B cell (primary cell): ENCODE measurements around the gene BBOX1. TPM values are rescaled to one million over a fixed set of nuclear protein-coding genes. Genes with fewer than 3 reads are reported as not detected.
"Not testable (repeated sequence)": the region's sequence is repeated elsewhere in the genome, so short reads cannot be mapped to it uniquely, and the experiment has no call there.

Experiments used
- ATAC-seq: fragments of 200-7000 bp; cut with Tn5 transposase; one replicate; pipeline ENCODE4 v1.10.0; 2021; ENCODE audit warnings: low read depth, mild to moderate bottlenecking, moderate number of reproducible peaks, moderate library complexity
- CTCF ChIA-PET: fragments of 350-600 bp; sonication (Branson Sonifier 250); formaldehyde crosslinking; loops from one replicate; lab custom pipeline; 2021; ENCODE audit warnings: antibody characterized with exemption, inconsistent platforms; lab: Charles Lee
- POLR2A ChIA-PET: fragments of 350-600 bp; sonication (Branson Sonifier 250); formaldehyde crosslinking; loops from one replicate; lab custom pipeline; 2021; ENCODE audit warnings: antibody characterized with exemption; lab: Charles Lee
- DNase-seq: peaks from one replicate; pipeline ENCODE4 v3.0.0; 2013
- H2AFZ ChIP-seq: 2 replicates; pipeline ENCODE4 v1.6.1; 2012; ENCODE audit warnings: mild to moderate bottlenecking, low read depth, low read length; ENCODE audit not compliant: insufficient read depth, poor library complexity, severe bottlenecking
- H3K27ac ChIP-seq, 2 donors: 1 replicate in 1 of 2; 2 replicates in 1 of 2; pipeline ENCODE4 v1.5.1; 2012 to 2013; ENCODE audit warnings: low read length in 2 of 2, mild to moderate bottlenecking in 2 of 2, moderate library complexity in 1 of 2
- H3K27me3 ChIP-seq, 4 experiments: fragments of 200-600 bp in 1 of 4; sonication (generic) in 1 of 4; replicated peaks in 1 of 4; 1 replicate in 2 of 4; 2 replicates in 2 of 4; pipeline versions ENCODE4 v1.6.1 to v1.7.0; 2013 to 2016; ENCODE audit warnings: low read length in 3 of 4, mild to moderate bottlenecking in 2 of 4, mixed read lengths in 1 of 4, moderate library complexity in 1 of 4; ENCODE audit not compliant: insufficient read depth in 4 of 4, control insufficient read depth in 3 of 4; ENCODE audit errors: control extremely low read depth in 1 of 4
- H3K36me3 ChIP-seq, 2 experiments: replicated peaks in 1 of 2; 1 replicate in 1 of 2; 2 replicates in 1 of 2; pipeline versions ENCODE4 v1.6.1 to v1.7.1; 2013; ENCODE audit warnings: low read length in 1 of 2; ENCODE audit not compliant: insufficient read depth in 2 of 2, control insufficient read depth in 1 of 2; ENCODE audit errors: control extremely low read depth in 1 of 2, extremely low read depth in 1 of 2
- H3K4me1 ChIP-seq, 2 donors: fragments of 200-600 bp in 1 of 2; sonication (generic) in 1 of 2; 1 replicate in 1 of 2; 2 replicates in 1 of 2; pipeline versions ENCODE4 v1.5.1 to v1.6.1; 2013 to 2017; ENCODE audit warnings: low read length in 2 of 2; ENCODE audit not compliant: control insufficient read depth in 2 of 2, insufficient read depth in 2 of 2
- H3K4me2 ChIP-seq: replicated peaks from 2 replicates; pipeline ENCODE3; 2012; ENCODE audit warnings: mild to moderate bottlenecking, low read depth, low read length; ENCODE audit not compliant: poor library complexity, severe bottlenecking
- H3K4me3 ChIP-seq, 5 experiments: fragments of 200-600 bp in 1 of 5; sonication (generic) in 1 of 5; 1 replicate in 3 of 5; 2 replicates in 2 of 5; pipeline versions ENCODE4 v1.5.1 to v1.7.0; 2011 to 2016; ENCODE audit warnings: low read length in 4 of 5, mild to moderate bottlenecking in 4 of 5, low read depth in 2 of 5, control low read depth in 1 of 5, moderate library complexity in 1 of 5; ENCODE audit not compliant: insufficient read depth in 1 of 5; ENCODE audit errors: control extremely low read depth in 1 of 5, extremely low read depth in 1 of 5
- H3K79me2 ChIP-seq: fragments of 200-600 bp; sonication (generic); one replicate; pipeline ENCODE4 v1.6.0; 2016; ENCODE audit warnings: low read length; ENCODE audit not compliant: control insufficient read depth, insufficient read depth
- H3K9ac ChIP-seq: fragments of 200-600 bp; sonication (generic); 2 replicates; pipeline ENCODE4 v1.6.1; 2017; ENCODE audit warnings: mild to moderate bottlenecking, low read length, moderate library complexity
- H3K9me3 ChIP-seq, 3 donors: one replicate each; pipeline versions ENCODE4 v1.6.1 to v1.7.1; 2013; ENCODE audit warnings: low read length in 2 of 3; ENCODE audit not compliant: control insufficient read depth in 2 of 3, insufficient read depth in 1 of 3; ENCODE audit errors: control extremely low read depth in 1 of 3
- H4K20me1 ChIP-seq: 2 replicates; pipeline ENCODE4 v1.6.0; 2012; ENCODE audit warnings: mild to moderate bottlenecking, low read length; ENCODE audit not compliant: insufficient read depth, control insufficient read depth, poor library complexity, severe bottlenecking
- H3K27ac Mint-ChIP-seq: one replicate; pipeline ENCODE4 v1.8.0; 2021; ENCODE audit warnings: mixed read lengths
- H3K27me3 Mint-ChIP-seq: one replicate; pipeline ENCODE4 v1.8.0; 2021; ENCODE audit warnings: mixed read lengths
- H3K4me1 Mint-ChIP-seq: one replicate; pipeline ENCODE4 v1.8.0; 2021; ENCODE audit warnings: mixed read lengths
- H3K4me3 Mint-ChIP-seq: one replicate; pipeline ENCODE4 v1.8.0; 2021; ENCODE audit warnings: mixed read lengths
- H3K9me3 Mint-ChIP-seq: one replicate; pipeline ENCODE4 v1.8.0; 2022; ENCODE audit warnings: mixed read lengths; ENCODE audit not compliant: insufficient read depth
- EZH2 ChIP-seq: IDR thresholded peaks from 2 replicates; pipeline ENCODE4 v1.6.1; 2012; ENCODE audit warnings: borderline replicate concordance, low read depth, mild to moderate bottlenecking, moderate library complexity, low read length; ENCODE audit not compliant: insufficient read depth, poor library complexity, severe bottlenecking
- WGBS: methylation state at CpG from one replicate; pipeline ENCODE4 v1.1.5; 2013; ENCODE audit warnings: missing lambda C conversion rate; ENCODE audit not compliant: insufficient coverage; 5-methylcytosine and 5-hydroxymethylcytosine counted together
- intact Hi-C: fragments of 100-400 bp; cut with micrococcal nuclease; formaldehyde crosslinking; loops from one replicate; pipeline ENCODE4 v1.10.0; 2022
- polyA plus RNA-seq: library from polyadenylated mRNA; depleted of rRNA; stranded (reverse); fragments of >200 nt; gene quantifications from 2 replicates; pipeline ENCODE4 v1.2.3, GENCODE V29; 2012
- total RNA-seq, 2 donors: library from RNA; stranded (reverse); fragments of 120-200 nt in 1 of 2; gene quantifications; 1 replicate in 1 of 2; 2 replicates in 1 of 2; pipeline versions ENCODE4 v1.2.3 to v1.2.4, GENCODE V29; 2013 to 2022
- TF ChIP-seq, protein P1 (sequence below): fragments of 200-600 bp; IDR thresholded peaks from one replicate; pipeline ENCODE4 v1.8.0; 2022; ENCODE audit warnings: antibody characterized with exemption, mild to moderate bottlenecking

BBOX1 gene
- total and polyA plus RNA-seq, 2 donors (not counting 1 experiment from before 2014, with no cell fraction given): not detected

DNA sequence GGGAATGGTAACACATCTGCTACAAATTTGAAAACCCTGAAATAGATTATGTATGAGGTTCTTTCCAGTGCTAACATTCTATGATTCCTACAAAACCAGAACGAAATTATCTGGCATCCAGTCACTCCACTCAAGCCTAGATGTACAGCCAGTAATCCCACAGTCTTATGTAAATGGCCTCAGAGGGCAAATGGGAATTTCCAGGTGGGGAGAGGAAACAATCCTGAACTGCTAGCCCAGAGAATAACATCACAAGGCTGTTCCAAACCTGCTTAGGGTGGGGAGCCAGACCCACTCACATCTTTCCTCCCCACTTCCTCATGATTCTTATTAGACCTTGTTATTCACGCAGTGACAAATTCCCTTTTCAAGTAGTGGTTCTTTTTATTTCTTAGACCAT, 43.2 kb upstream of the BBOX1 start:
- Histone ChIP-seq H3K4me2 (no peak overlapping the region), H4K20me1 (no peaks in the 10 kb centered on the region), H2AFZ (no peak overlapping the region), H3K9me3 (peaks cover 0 to 9% (median 0%) of the 10 kb centered on the region in 3 donors), H3K36me3 (no peaks in the 10 kb centered on the region), H3K27me3 (no peaks in the 10 kb centered on the region), H3K79me2 (no peaks in the 10 kb centered on the region), H3K9ac (no peak overlapping the region), H3K4me3 (no peak overlapping the region), H3K27ac (no peak overlapping the region), H3K4me1 (no peaks in the 10 kb centered on the region)
- no peak for DNase-seq
- CTCF ChIA-PET: no interaction called here
- H3K27me3 Mint-ChIP-seq: no peaks in the 10 kb centered on the region
- no peaks in the 10 kb centered on the region for H3K4me1 Mint-ChIP-seq
- no peak for TF ChIP-seq EZH2
- TF ChIP-seq, protein P1, sequence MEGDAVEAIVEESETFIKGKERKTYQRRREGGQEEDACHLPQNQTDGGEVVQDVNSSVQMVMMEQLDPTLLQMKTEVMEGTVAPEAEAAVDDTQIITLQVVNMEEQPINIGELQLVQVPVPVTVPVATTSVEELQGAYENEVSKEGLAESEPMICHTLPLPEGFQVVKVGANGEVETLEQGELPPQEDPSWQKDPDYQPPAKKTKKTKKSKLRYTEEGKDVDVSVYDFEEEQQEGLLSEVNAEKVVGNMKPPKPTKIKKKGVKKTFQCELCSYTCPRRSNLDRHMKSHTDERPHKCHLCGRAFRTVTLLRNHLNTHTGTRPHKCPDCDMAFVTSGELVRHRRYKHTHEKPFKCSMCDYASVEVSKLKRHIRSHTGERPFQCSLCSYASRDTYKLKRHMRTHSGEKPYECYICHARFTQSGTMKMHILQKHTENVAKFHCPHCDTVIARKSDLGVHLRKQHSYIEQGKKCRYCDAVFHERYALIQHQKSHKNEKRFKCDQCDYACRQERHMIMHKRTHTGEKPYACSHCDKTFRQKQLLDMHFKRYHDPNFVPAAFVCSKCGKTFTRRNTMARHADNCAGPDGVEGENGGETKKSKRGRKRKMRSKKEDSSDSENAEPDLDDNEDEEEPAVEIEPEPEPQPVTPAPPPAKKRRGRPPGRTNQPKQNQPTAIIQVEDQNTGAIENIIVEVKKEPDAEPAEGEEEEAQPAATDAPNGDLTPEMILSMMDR: no peak
- intact Hi-C loops: no loop called here
- WGBS: no CpG with 5 or more reads among the region's 2 CpGs
- ATAC-seq: no peak
- H3K9me3 Mint-ChIP-seq: no peaks in the 10 kb centered on the region
- POLR2A ChIA-PET: no interaction called here
- H3K4me3 Mint-ChIP-seq: no peak overlapping the region
- H3K27ac Mint-ChIP-seq: no peak overlapping the region

DNA sequence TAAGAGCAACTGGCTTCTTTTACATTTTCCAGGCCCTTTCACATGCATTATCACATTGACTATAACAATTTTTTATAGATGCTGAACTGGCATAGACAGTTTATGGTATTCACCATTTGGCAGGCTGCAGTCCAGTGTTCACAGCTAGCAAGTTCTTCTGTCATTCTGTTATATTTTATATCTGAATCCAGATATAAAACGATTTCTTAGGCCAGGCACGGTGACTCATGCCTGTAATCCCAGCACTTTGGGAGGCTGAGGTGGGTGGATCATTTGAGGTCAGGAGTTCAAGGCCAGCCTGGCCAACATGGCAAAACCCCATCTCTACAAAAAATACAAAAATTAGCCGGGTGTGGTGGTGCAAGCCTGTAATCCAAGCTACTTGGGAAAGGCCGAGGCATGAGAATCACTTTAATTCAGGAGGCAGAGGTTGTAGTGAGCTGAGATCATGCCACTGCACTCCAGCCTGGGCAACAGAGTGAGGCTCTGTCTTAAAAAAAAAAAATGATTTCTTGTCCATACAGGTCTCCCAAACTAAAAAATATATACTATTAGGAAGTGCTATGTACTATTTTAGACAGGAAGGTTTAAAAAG, 39.4 kb upstream of the BBOX1 start:
- H3K27me3 Mint-ChIP-seq, H3K4me1 Mint-ChIP-seq, H3K4me2 ChIP-seq, ATAC-seq, H3K27ac ChIP-seq, H2AFZ ChIP-seq, H3K9ac ChIP-seq, H3K4me1 ChIP-seq, H3K36me3 ChIP-seq, H3K79me2 ChIP-seq, H3K9me3 ChIP-seq, DNase-seq, H3K4me3 ChIP-seq, H4K20me1 ChIP-seq, H3K27me3 ChIP-seq, H3K4me3 Mint-ChIP-seq, H3K27ac Mint-ChIP-seq, H3K9me3 Mint-ChIP-seq, CTCF ChIA-PET, intact Hi-C loops, POLR2A ChIA-PET: not testable (repeated sequence)
- WGBS: 100% methylated on average over 1 of the region's 4 CpGs
